IPS-18c (cell line): ENCODE results near the gene TTLL8.

Experiments
- H3K4me3 ChIP-seq: 2 replicates; pipeline ENCODE4 v1.7.0; 2013; ENCODE audit warnings: low read depth, mild to moderate bottlenecking, low read length, moderate library complexity; ENCODE audit not compliant: insufficient read depth
- H3K9me3 ChIP-seq: one replicate; pipeline ENCODE4 v1.6.1; 2013; ENCODE audit warnings: mild to moderate bottlenecking, low read length, moderate library complexity; ENCODE audit not compliant: control insufficient read depth, insufficient read depth

Gene TTLL8

GRCh38 chr22:50071432-50072166 lies 13.5 kb upstream of the TTLL8 start:
- H3K9me3 ChIP-seq: no peaks in the 10 kb centered on the region
- H3K4me3 ChIP-seq: no peak overlapping the region

- H3K4me3 ChIP-seq: no peak overlapping the region
- H3K9me3 ChIP-seq: no peaks in the 10 kb centered on the region
Measured at GRCh38 chr22:50070366-50070765, 12.3 kb upstream of the TTLL8 start.

- no peaks in the 10 kb centered on the region for H3K9me3 ChIP-seq
- H3K4me3 ChIP-seq: no peak overlapping the region
Measured at GRCh38 chr22:50068096-50068495, 10.0 kb upstream of the TTLL8 start.

- Histone ChIP-seq H3K9me3 (no peaks in the 10 kb centered on the region), H3K4me3 (no peak overlapping the region)
Measured at GRCh38 chr22:50067244-50067643, 9.1 kb upstream of the TTLL8 start.

GRCh38 chr22:50064453-50064852 lies 6.4 kb upstream of the TTLL8 start:
- no peaks in the 10 kb centered on the region for H3K9me3 ChIP-seq
- H3K4me3 ChIP-seq: no peak overlapping the region

- no peak overlapping the region for H3K4me3 ChIP-seq
- no peaks in the 10 kb centered on the region for H3K9me3 ChIP-seq
Measured at GRCh38 chr22:50063589-50064393, 5.7 kb upstream of the TTLL8 start.

- no peaks in the 10 kb centered on the region for H3K9me3 ChIP-seq
- no peak overlapping the region for H3K4me3 ChIP-seq
Measured at GRCh38 chr22:50062509-50063135, 4.5 kb upstream of the TTLL8 start.

- Histone ChIP-seq H3K4me3 (no peak overlapping the region), H3K9me3 (no peaks in the 10 kb centered on the region)
Measured at GRCh38 chr22:50061824-50062355, 3.8 kb upstream of the TTLL8 start.

- H3K9me3 ChIP-seq: no peaks in the 10 kb centered on the region
- H3K4me3 ChIP-seq: no peak overlapping the region
Measured at GRCh38 chr22:50061141-50061823, 3.2 kb upstream of the TTLL8 start.

GRCh38 chr22:50060441-50061140 lies 2.5 kb upstream of the TTLL8 start:
- Histone ChIP-seq H3K4me3 (no peak overlapping the region), H3K9me3 (no peaks in the 10 kb centered on the region)

GRCh38 chr22:50059881-50060262 lies 1.8 kb upstream of the TTLL8 start:
- H3K9me3 ChIP-seq: no peaks in the 10 kb centered on the region
- H3K4me3 ChIP-seq: 0 out of 2 replicates have a peak overlapping the region, but pooled peaks have one; percentile 24

- peak overlapping the region; percentile 52 for H3K4me3 ChIP-seq
- no peaks in the 10 kb centered on the region for H3K9me3 ChIP-seq
Measured at GRCh38 chr22:50058906-50059880, 1.1 kb upstream of the TTLL8 start.

GRCh38 chr22:50057278-50058060 lies 629 bp downstream of the TTLL8 start:
- no peak overlapping the region for H3K4me3 ChIP-seq
- H3K9me3 ChIP-seq: no peaks in the 10 kb centered on the region

- peaks cover 2% of the 10 kb centered on the region for H3K9me3 ChIP-seq
- no peak overlapping the region for H3K4me3 ChIP-seq
Measured at GRCh38 chr22:50056214-50056972, 1.7 kb downstream of the TTLL8 start.
